K562 (cell line): ENCODE results near the gene ZNHIT3. TPM values are rescaled to one million over a fixed set of nuclear protein-coding genes. Genes with fewer than 3 reads are reported as not detected.

ENCODE experiments used
- ATAC-seq: fragments of 200-7000 bp; cut with Tn5 transposase; 3 replicates; pipeline ENCODE4 v1.9.1; 2020; ENCODE audit warnings: moderate library complexity
- BruUV-seq: library from RNA; stranded (reverse); fragments of 400-500 nt; replicated peaks from 2 replicates; lab custom pipeline; 2021; lab: Mats Ljungman, UMichigan
- CTCF ChIA-PET: fragments of 300-600 bp; formaldehyde crosslinking; extraction: SDS; loops from one replicate; lab custom pipeline; 2021; ENCODE audit warnings: low intra/inter-chr PET ratio; lab: Yijun Ruan, JAX
- POLR2A ChIA-PET: fragments of 300-600, 350-650 bp; sonication (Branson Sonifier 250); formaldehyde crosslinking; extraction: SDS; loops from one replicate; lab custom pipeline; 2021; ENCODE audit warnings: antibody characterized with exemption, inconsistent platforms; lab: Yijun Ruan, JAX
- DNase-seq, 4 experiments: peaks; one replicate each; pipeline versions ENCODE4 v3.0.0 to v3.0.0-alpha.2; 2011 to 2018; ENCODE audit warnings: low spot score in 3 of 4, mixed read lengths in 3 of 4; ENCODE audit errors: extremely low read depth in 1 of 4
- FAIRE-seq: peaks from 2 replicates; lab custom pipeline; 2011; peaks lifted over from hg19 to GRCh38; lab: Jason Lieb, UNC
- H2AFZ ChIP-seq: 2 replicates; pipeline ENCODE4 v1.6.0; 2011; ENCODE audit warnings: low read depth, low read length, control low read depth, inconsistent platforms
- H3K27ac ChIP-seq: fragments of 200-600 bp; 3 replicates; pipeline ENCODE4 v1.8.0; 2011; ENCODE audit warnings: low read depth, mild to moderate bottlenecking, control low read depth, inconsistent platforms, low read length, moderate library complexity, mixed read lengths; ENCODE audit errors: extremely low read depth
- H3K27me3 ChIP-seq, 2 experiments: fragments of 300-600 bp in 1 of 2; 2 replicates in 1 of 2; 3 replicates in 1 of 2; pipeline versions ENCODE4 v1.6.0 to v1.8.0; 2011; ENCODE audit warnings: inconsistent platforms in 2 of 2, low read length in 2 of 2, mild to moderate bottlenecking in 1 of 2, mixed read lengths in 1 of 2, moderate library complexity in 1 of 2; ENCODE audit not compliant: control insufficient read depth in 2 of 2, insufficient read depth in 2 of 2
- H3K36me3 ChIP-seq: fragments of 300-600 bp; 3 replicates; pipeline ENCODE4 v1.8.0; 2011; ENCODE audit warnings: mild to moderate bottlenecking, low read length, inconsistent platforms; ENCODE audit not compliant: control insufficient read depth, insufficient read depth
- H3K4me1 ChIP-seq, 2 experiments: fragments of 200-600 bp in 1 of 2; replicated peaks in 1 of 2; 2 replicates in 1 of 2; 3 replicates in 1 of 2; pipeline versions ENCODE4 v1.5.1 to v1.8.0; 2011; ENCODE audit warnings: inconsistent platforms in 2 of 2, low read length in 2 of 2, mild to moderate bottlenecking in 1 of 2, mixed read lengths in 1 of 2, moderate library complexity in 1 of 2; ENCODE audit not compliant: control insufficient read depth in 2 of 2, insufficient read depth in 2 of 2
- H3K4me2 ChIP-seq: 2 replicates; pipeline ENCODE4 v1.6.1; 2011; ENCODE audit warnings: low read length, control low read depth, inconsistent platforms, mixed read lengths; ENCODE audit not compliant: insufficient read depth
- H3K4me3 ChIP-seq: fragments of 200-600 bp; sonication (generic), shearing (Covaris generic); 2 replicates; pipeline ENCODE4 v1.5.1; 2016; ENCODE audit warnings: control low read depth, inconsistent platforms
- H3K79me2 ChIP-seq: fragments of 200-600 bp; 3 replicates; pipeline ENCODE4 v1.8.0; 2011; ENCODE audit warnings: low read length, inconsistent platforms; ENCODE audit not compliant: control insufficient read depth, insufficient read depth
- H3K9ac ChIP-seq, 2 experiments: 2 replicates each; pipeline versions ENCODE4 v1.6.0 to v1.6.1; 2011; ENCODE audit warnings: low read depth in 2 of 2, low read length in 2 of 2, control low read depth in 1 of 2, inconsistent platforms in 1 of 2, mild to moderate bottlenecking in 1 of 2, mixed read lengths in 1 of 2; ENCODE audit not compliant: insufficient read depth in 1 of 2
- H3K9me1 ChIP-seq: one replicate; pipeline ENCODE4 v1.6.0; 2011; ENCODE audit warnings: inconsistent platforms, mild to moderate bottlenecking, low read length, moderate library complexity; ENCODE audit not compliant: control insufficient read depth, insufficient read depth
- H3K9me3 ChIP-seq: replicated peaks from 2 replicates; pipeline ENCODE4 v1.5.1; 2011; ENCODE audit warnings: low read depth, low read length, inconsistent platforms; ENCODE audit not compliant: control insufficient read depth, insufficient read depth
- H4K20me1 ChIP-seq: replicated peaks from 2 replicates; pipeline ENCODE4 v1.6.1; 2011; ENCODE audit warnings: low read length, inconsistent platforms, mixed read lengths; ENCODE audit not compliant: control insufficient read depth, insufficient read depth
- E2F3 ChIP-seq: fragments of 250-450 bp; sonication (Bioruptor Pico); IDR thresholded peaks from 2 replicates; pipeline ENCODE4 v1.4.0; 2020; ENCODE audit warnings: mild to moderate bottlenecking
- NCOA6 ChIP-seq: fragments of 450-650 bp; IDR thresholded peaks from 2 replicates; pipeline ENCODE4 v1.6.1; 2017; ENCODE audit warnings: mild to moderate bottlenecking
- PCBP1 ChIP-seq: fragments of 200-400 bp; formaldehyde crosslinking; IDR thresholded peaks from 2 replicates; pipeline ENCODE4 v1.6.1; 2018; ENCODE audit warnings: mild to moderate bottlenecking, low read depth, low read length; ENCODE audit not compliant: poor library complexity, severe bottlenecking
- RAD51 ChIP-seq: fragments of 450-650 bp; IDR thresholded peaks from 2 replicates; pipeline ENCODE4 v1.7.1; 2016; ENCODE audit warnings: low read depth, mild to moderate bottlenecking, borderline replicate concordance
- SMAD4 ChIP-seq: fragments of 250-450 bp; sonication (Bioruptor Pico); conservative IDR thresholded peaks from 2 replicates; pipeline ENCODE4 v1.8.0; 2021; ENCODE audit warnings: inconsistent platforms, mild to moderate bottlenecking, moderate library complexity
- XRCC5 ChIP-seq: fragments of 200-400 bp; formaldehyde crosslinking; IDR thresholded peaks from 2 replicates; pipeline ENCODE4 v1.6.1; 2017; ENCODE audit warnings: low read depth, mild to moderate bottlenecking, low read length
- ZEB2 ChIP-seq: fragments of 450-650 bp; IDR thresholded peaks from 2 replicates; pipeline ENCODE4 v1.6.1; 2016
- ZNF146 ChIP-seq: IDR thresholded peaks from one replicate; pipeline ENCODE4 v1.6.1; 2018; ENCODE audit warnings: missing compliant biosample characterization; ENCODE audit not compliant: unreplicated experiment
- ZNF780A ChIP-seq: fragments of 250-450 bp; sonication (Bioruptor Pico); IDR thresholded peaks from 2 replicates; pipeline ENCODE4 v1.5.0; 2021; ENCODE audit warnings: mild to moderate bottlenecking
- WGBS: fragments of 100-300 bp; shearing (Covaris generic); methylation state at CpG from one replicate; pipeline ENCODE4 v1.1.6; 2016; ENCODE audit warnings: low coverage, mixed read lengths; ENCODE audit not compliant: insufficient coverage; ENCODE audit errors: missing lambda C conversion rate; 5-methylcytosine and 5-hydroxymethylcytosine counted together
- in situ Hi-C: fragments of 300-500 bp; cut with MboI; formaldehyde crosslinking; loops from 4 replicates; pipeline ENCODE4 v1.15.0; 2018; ENCODE audit warnings: inconsistent platforms, mixed read lengths
- intact Hi-C: fragments of 100-400 bp; cut with micrococcal nuclease; formaldehyde crosslinking; loops from 2 replicates; pipeline ENCODE4 v1.14.2; 2022
- polyA plus RNA-seq, 8 experiments: library from polyadenylated mRNA; depleted of rRNA in 4 of 8; stranded (reverse) in 5 of 8; unstranded in 3 of 8; fragments of >200 nt; fragmentation: Nextera tagmentation in 2 of 8; fragmentation: Illumina TruSeq in 1 of 8; extraction: Ambion mirVana in 2 of 8; extraction: Trizol in 1 of 8; gene quantifications; 2 replicates each; pipeline versions ENCODE4 v1.2.1 to v1.2.3, GENCODE V29; 2011 to 2014; ENCODE audit warnings: inconsistent platforms in 1 of 8, missing spikeins in 1 of 8
- total RNA-seq, 7 experiments: library from RNA; depleted of rRNA in 6 of 7; stranded (reverse); fragments of >200 nt in 6 of 7; fragmentation: Illumina TruSeq in 2 of 7; extraction: Trizol in 2 of 7; gene quantifications; 2 replicates each; pipeline versions ENCODE4 v1.2.1 to v1.2.3, GENCODE V29; 2011 to 2021; ENCODE audit warnings: low replicate concordance in 1 of 7
- TF ChIP-seq, protein P1 (sequence below): sonication (generic); formaldehyde crosslinking; IDR thresholded peaks from 2 replicates; pipeline ENCODE4 v1.8.0; 2023; ENCODE audit warnings: missing genetic modification reagents, mild to moderate bottlenecking, borderline replicate concordance
- TF ChIP-seq, protein P2 (sequence below): fragments of 250-450 bp; sonication (Bioruptor Pico); IDR thresholded peaks from 2 replicates; pipeline ENCODE4 v1.5.0; 2021
- TF ChIP-seq, protein P3 (sequence below), 2 experiments: fragments of 450-650 bp in 1 of 2; sonication (generic) in 1 of 2; formaldehyde crosslinking in 1 of 2; IDR thresholded peaks in 1 of 2; conservative IDR thresholded peaks in 1 of 2; 2 replicates each; pipeline versions ENCODE4 v1.6.1 to v1.8.1; 2016 to 2023; ENCODE audit warnings: mild to moderate bottlenecking in 2 of 2, moderate library complexity in 2 of 2, inconsistent platforms in 1 of 2, missing genetic modification reagents in 1 of 2

ZNHIT3 gene
- total and polyA plus RNA-seq, 9 of the 15 experiments (the other 6 are each of a cell fraction or from before 2014, with no cell fraction given) = 45.0 to 300 (median 88.4) TPM

- 3% methylated on average over 5 of the region's 5 CpGs for WGBS
- in situ Hi-C loops = loop anchor here (25.0 kb wide), 1 partner anchor 98 kb away; no protein-coding TSS in a partner anchor
- Histone ChIP-seq H3K9me3 (no peaks in the 10 kb centered on the region), H3K4me3 (no peak overlapping the region), H3K4me1 (peaks cover 0 to 12% of the 10 kb centered on the region in 2 experiments; a peak in 2 of 5 replicates), H4K20me1 (peaks cover 7% of the 10 kb centered on the region; the same call in 1 of the 2 replicates), H3K9me1 (no peaks in the 10 kb centered on the region), H3K27me3 (peaks cover 0 to 32% of the 10 kb centered on the region in 2 experiments; a peak in 3 of 5 replicates), H3K4me2 (no peak overlapping the region), H3K79me2 (no peaks in the 10 kb centered on the region), H3K36me3 (no peaks in the 10 kb centered on the region), H3K27ac (no peak overlapping the region), H3K9ac (no peak overlapping the region), H2AFZ (no peak overlapping the region)
- intact Hi-C loops = no loop called here
- peak in 1 of 4 experiments; percentile 22 for DNase-seq
- FAIRE-seq = no peak
- BruUV-seq = no TSS peak
- no peak for ATAC-seq
- ChIA-PET POLR2A (interaction anchor here (0.7 to 0.8 kb wide), 2 partner anchors 11 to 22 kb away, joined by 3 read pairs; no protein-coding TSS in a partner anchor), CTCF (no interaction called here)
- no peak for TF ChIP-seq XRCC5
- no peak for TF ChIP-seq RAD51
- TF ChIP-seq, protein P1, sequence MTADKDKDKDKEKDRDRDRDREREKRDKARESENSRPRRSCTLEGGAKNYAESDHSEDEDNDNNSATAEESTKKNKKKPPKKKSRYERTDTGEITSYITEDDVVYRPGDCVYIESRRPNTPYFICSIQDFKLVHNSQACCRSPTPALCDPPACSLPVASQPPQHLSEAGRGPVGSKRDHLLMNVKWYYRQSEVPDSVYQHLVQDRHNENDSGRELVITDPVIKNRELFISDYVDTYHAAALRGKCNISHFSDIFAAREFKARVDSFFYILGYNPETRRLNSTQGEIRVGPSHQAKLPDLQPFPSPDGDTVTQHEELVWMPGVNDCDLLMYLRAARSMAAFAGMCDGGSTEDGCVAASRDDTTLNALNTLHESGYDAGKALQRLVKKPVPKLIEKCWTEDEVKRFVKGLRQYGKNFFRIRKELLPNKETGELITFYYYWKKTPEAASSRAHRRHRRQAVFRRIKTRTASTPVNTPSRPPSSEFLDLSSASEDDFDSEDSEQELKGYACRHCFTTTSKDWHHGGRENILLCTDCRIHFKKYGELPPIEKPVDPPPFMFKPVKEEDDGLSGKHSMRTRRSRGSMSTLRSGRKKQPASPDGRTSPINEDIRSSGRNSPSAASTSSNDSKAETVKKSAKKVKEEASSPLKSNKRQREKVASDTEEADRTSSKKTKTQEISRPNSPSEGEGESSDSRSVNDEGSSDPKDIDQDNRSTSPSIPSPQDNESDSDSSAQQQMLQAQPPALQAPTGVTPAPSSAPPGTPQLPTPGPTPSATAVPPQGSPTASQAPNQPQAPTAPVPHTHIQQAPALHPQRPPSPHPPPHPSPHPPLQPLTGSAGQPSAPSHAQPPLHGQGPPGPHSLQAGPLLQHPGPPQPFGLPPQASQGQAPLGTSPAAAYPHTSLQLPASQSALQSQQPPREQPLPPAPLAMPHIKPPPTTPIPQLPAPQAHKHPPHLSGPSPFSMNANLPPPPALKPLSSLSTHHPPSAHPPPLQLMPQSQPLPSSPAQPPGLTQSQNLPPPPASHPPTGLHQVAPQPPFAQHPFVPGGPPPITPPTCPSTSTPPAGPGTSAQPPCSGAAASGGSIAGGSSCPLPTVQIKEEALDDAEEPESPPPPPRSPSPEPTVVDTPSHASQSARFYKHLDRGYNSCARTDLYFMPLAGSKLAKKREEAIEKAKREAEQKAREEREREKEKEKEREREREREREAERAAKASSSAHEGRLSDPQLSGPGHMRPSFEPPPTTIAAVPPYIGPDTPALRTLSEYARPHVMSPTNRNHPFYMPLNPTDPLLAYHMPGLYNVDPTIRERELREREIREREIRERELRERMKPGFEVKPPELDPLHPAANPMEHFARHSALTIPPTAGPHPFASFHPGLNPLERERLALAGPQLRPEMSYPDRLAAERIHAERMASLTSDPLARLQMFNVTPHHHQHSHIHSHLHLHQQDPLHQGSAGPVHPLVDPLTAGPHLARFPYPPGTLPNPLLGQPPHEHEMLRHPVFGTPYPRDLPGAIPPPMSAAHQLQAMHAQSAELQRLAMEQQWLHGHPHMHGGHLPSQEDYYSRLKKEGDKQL = no peak
- no peak for TF ChIP-seq ZEB2
- no peak for TF ChIP-seq ZNF146 (CRISPR knock-in tag)
- no peak for TF ChIP-seq E2F3 (CRISPR knock-in tag)
- TF ChIP-seq SMAD4 (CRISPR knock-in tag) = no peak
- no peak for TF ChIP-seq PCBP1
- TF ChIP-seq, protein P2, sequence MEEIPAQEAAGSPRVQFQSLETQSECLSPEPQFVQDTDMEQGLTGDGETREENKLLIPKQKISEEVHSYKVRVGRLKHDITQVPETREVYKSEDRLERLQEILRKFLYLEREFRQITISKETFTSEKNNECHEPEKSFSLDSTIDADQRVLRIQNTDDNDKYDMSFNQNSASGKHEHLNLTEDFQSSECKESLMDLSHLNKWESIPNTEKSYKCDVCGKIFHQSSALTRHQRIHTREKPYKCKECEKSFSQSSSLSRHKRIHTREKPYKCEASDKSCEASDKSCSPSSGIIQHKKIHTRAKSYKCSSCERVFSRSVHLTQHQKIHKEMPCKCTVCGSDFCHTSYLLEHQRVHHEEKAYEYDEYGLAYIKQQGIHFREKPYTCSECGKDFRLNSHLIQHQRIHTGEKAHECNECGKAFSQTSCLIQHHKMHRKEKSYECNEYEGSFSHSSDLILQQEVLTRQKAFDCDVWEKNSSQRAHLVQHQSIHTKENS (CRISPR knock-in tag) = no peak
- TF ChIP-seq ZNF780A (CRISPR knock-in tag) = no peak
- TF ChIP-seq NCOA6 = no peak
- TF ChIP-seq, protein P3, sequence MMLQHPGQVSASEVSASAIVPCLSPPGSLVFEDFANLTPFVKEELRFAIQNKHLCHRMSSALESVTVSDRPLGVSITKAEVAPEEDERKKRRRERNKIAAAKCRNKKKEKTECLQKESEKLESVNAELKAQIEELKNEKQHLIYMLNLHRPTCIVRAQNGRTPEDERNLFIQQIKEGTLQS (IDR thresholded peaks at IDR 0.05) = no peak
- TF ChIP-seq, protein P3 (CRISPR knock-in tag; conservative IDR thresholded peaks at IDR 0.05) = no peak
Observed at GRCh38 chr17:36460265-36460937, 26.1 kb upstream of the ZNHIT3 start.
